COLO829 (cell line): ENCODE measurements around the gene ALAS1.

Source experiments
- DNase-seq: peaks from one replicate; pipeline ENCODE4 v3.0.0; 2012; ENCODE audit warnings: low spot score

The ALAS1 gene

DNA sequence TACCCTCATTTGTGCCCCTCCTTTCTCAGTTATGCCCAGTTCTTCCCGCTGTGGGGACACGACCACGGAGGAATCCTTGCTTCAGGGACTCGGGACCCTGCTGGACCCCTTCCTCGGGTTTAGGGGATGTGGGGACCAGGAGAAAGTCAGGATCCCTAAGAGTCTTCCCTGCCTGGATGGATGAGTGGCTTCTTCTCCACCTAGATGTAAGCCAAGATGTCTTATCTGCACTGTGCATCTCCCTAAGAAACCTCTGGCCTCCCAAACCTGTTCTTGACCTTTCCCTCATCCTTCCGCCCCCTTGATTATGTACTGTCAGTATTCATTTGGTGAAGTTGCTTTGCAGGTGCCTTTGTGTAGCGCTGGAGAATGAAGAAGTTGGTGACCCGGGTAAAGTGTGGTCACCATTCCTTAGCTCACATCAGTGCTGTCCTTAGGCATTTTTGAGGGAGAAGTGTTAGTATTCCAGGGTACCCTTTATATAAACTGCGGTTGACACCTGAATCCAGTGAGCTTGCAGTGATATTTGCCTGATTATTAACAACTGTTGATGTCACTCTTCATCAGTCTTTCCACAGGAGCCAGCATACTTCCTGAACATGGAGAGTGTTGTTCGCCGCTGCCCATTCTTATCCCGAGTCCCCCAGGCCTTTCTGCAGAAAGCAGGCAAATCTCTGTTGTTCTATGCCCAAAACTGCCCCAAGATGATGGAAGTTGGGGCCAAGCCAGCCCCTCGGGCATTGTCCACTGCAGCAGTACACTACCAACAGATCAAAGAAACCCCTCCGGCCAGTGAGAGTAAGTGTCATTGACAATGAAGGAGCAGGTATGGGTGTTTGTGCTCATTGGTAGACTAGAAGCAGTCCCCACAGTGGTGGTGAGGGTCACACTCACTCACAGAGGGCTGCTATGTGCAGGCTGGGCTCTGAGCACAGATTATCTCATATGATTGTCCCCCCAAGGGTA is 966 bp downstream of the ALAS1 start:
- DNase-seq, result no peak

- DNase-seq, result no peak
Observed at GRCh38 chr3:52200981-52201679, 3.2 kb downstream of the ALAS1 start.

- no peak for DNase-seq
Observed at GRCh38 chr3:52202384-52203077, 4.6 kb downstream of the ALAS1 start.

DNA sequence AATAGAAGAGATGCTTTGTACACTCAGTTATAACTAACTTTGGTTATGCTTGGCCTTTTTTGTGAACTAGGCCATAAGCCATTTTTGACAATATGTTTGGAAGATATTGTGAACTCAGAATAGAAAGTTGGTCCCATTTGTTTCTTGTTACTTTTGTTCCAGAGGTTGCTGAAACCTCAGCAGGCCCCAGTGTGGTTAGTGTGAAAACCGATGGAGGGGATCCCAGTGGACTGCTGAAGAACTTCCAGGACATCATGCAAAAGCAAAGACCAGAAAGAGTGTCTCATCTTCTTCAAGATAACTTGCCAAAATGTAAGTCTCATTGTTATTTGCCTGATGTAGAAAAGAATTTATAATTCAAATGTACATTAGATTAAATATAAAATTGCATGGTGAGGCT is 5.7 kb downstream of the ALAS1 start:
- DNase-seq, result no peak

DNA sequence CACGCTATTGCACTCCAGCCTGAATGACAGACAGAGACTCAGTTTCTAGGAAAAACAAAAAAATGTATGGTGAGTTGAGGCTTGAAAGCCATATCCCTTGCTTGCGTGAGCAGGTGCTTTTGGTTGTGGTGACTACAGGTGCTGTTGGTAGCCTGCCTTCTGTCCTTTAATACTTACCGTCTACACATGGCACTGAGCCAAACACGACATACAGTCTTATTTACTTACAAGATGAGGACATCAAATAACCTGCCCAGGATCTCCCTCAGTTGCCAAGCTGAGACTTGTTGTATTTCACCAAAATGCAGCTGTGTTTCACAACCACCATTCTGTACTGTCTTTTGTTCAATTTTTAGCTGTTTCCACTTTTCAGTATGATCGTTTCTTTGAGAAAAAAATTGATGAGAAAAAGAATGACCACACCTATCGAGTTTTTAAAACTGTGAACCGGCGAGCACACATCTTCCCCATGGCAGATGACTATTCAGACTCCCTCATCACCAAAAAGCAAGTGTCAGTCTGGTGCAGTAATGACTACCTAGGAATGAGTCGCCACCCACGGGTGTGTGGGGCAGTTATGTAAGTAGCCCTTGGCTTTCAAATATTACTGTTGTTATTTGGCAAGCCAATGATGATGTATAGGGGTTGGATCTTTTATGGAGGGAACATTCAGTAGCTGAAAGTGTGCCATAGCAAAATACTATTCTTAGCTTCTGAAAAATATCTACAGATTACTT is 6.5 kb downstream of the ALAS1 start:
- DNase-seq, result no peak

GRCh38 chr3:52205727-52206372 is 7.9 kb downstream of the ALAS1 start:
- no peak for DNase-seq

GRCh38 chr3:52208556-52208955 is 10.6 kb downstream of the ALAS1 start:
- no peak for DNase-seq

- no peak for DNase-seq
Observed at GRCh38 chr3:52210037-52210436, 12.1 kb downstream of the ALAS1 start.

DNA sequence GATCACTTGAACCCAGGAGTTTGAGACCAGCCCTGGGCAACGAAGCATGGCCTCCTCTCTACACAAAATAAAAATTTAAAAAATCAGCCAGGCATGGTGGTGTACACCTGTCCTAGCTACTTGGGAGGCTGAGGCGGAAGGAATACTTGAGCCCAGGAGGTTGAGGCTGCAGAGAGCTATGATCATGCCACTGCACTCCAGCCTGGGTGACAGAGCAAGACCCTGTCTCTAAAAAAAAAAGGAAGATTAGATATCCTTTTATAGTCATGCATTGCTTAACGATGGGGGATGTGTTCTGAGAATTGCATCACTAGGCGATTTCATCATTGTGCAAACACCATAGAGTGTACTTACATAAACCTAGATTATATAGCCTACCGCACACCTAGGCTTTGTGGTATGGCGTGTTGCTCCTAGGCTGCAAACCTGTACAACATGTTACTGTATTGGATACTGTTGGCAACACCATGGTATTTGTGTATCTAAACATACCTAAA is 12.6 kb downstream of the ALAS1 start:
- no peak for DNase-seq

- no peak for DNase-seq
Observed at GRCh38 chr3:52211268-52211891, 13.4 kb downstream of the ALAS1 start.

- no peak for DNase-seq
Observed at GRCh38 chr3:52213005-52213404, 15.0 kb downstream of the ALAS1 start.

GRCh38 chr3:52213901-52214300 is 15.9 kb downstream of the ALAS1 start:
- DNase-seq, result no peak

GRCh38 chr3:52215351-52215750 is 17.4 kb downstream of the ALAS1 start:
- DNase-seq, result no peak

- DNase-seq, result no peak
Observed at GRCh38 chr3:52216585-52217408, 18.8 kb downstream of the ALAS1 start.

DNA sequence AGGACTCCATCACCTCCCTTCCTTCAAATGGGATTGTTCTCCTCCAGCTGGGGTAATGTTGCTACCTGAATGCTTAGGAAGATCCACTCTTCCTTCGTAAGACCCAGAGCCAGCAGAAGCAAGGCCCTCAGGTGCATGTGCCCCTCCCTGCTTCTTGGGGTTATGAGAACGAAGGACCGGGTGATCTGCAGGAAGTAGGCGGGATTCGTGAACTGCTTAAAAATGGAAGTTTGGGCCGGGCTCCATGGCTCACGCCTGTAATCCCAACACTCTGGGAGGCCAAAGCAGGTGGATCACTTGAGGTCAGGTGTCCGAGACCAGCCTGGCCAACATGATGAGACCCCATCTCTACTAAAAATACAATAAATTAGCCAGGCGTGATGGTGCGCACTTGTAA is 19.4 kb downstream of the ALAS1 start:
- no peak for DNase-seq

DNA sequence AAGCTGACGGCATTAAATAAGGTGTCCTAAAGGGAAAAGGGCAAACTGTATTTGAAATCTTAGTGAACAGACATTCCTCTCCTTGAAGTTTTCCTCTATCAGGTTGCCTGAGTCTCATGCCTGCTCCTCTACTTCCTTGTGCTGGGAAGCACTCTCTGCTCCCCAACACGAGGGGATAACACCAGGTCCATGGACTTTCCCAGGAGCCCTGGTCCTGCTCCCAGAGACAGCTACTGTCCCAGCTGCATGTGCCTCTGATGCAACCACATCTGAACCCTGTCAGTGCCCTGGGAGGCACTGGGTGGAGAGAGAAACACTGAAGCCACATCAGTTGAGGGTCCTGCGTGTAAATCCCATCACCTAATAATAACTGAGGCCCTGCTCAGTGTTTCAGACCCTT is 20.1 kb downstream of the ALAS1 start:
- no peak for DNase-seq

- no peak for DNase-seq
Observed at GRCh38 chr3:52218454-52218853, 20.5 kb downstream of the ALAS1 start.

DNA sequence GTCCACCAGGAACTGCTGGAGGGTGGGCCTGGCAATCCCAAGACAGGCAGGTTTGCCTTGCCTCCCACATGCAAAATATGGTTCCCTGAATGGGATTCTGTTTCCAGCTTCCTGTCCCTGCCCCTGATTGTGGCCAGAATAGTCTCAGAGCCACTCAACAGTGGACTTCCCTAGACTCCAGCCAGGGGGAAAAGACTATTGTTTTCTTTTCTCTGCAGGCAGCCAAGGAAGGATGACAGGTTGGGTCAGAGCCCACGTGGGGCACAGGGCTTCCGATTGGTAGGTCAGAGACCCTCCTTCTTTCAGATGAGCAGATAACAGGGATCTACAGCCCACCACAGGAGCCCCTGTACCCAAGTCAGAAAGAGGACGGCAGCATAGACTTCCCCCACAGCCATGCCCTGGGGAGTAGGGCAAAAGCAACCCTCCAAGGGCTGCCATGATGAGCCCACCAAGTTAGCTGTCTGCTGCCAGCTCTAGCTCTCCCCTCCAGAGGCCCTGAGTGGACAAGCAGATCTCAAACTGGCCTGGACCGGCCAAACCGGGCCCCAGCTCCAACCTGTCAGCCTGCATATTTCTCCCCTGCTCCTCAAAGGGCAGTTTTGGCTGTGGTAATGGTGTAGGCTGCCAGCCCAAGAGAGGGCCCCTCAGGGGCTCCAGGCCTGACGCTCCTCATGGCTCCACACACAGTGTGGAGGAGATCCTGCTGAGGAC is 21.1 kb downstream of the ALAS1 start:
- no peak for DNase-seq

DNA sequence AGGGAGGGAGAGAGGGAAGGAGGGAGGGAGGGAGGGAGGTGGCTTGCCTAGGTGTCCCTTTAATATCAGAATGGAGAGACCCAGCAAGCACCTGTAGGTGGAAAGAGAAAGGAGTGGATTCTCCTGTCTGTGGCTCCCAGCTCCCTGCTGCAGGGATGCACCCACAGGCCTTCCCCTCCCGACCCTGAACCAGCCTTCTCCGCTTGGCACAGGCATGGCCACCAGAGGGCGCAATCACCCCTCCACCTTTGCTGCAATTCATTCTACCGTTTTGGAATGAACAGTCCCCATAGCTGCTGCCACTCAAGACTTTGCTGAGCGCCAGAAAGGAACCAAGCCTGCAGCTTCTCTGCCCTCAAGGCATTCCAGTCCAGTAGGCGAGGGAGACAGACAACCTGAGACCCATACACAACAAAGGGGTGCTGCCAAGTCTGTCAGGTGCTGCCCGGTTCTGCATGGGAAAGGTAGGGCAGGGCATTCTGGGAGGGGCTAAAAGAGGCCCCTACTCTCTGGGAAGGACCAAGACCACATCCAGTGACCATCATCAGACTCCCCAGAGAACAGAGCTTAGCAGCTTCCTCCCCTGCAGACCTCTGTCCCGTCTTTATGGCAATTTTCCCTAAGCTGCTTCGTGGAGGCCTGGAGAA is 22.5 kb downstream of the ALAS1 start:
- peak; percentile 86 for DNase-seq
